ENCODE data around the gene SLC25A24.
"Not testable (repeated sequence)": the region's sequence is repeated elsewhere in the genome, so short reads cannot be mapped to it uniquely, and the experiment has no call there.

SLC25A24 gene

GRCh38 chr1:108211014-108211413 is 10.9 kb upstream of the SLC25A24 start:
- H3K4me3 ChIP-seq (ENCODE audit: low read depth, low read length), result no peak overlapping the region
- TF ChIP-seq CTCF (IDR thresholded peaks at IDR 0.05; ENCODE audit: borderline replicate concordance, insufficient read depth, low read depth, low read length), result no peak

- TF ChIP-seq CTCF (IDR thresholded peaks at IDR 0.05; ENCODE audit: borderline replicate concordance, insufficient read depth, low read depth, low read length), result no peak
- H3K4me3 ChIP-seq (ENCODE audit: low read depth, low read length), result no peak overlapping the region
Measured at GRCh38 chr1:108209456-108210108, 9.4 kb upstream of the SLC25A24 start.

GRCh38 chr1:108208724-108209446 is 8.7 kb upstream of the SLC25A24 start:
- no peak overlapping the region for H3K4me3 ChIP-seq (ENCODE audit: low read depth, low read length)
- no peak for TF ChIP-seq CTCF (IDR thresholded peaks at IDR 0.05; ENCODE audit: borderline replicate concordance, insufficient read depth, low read depth, low read length)

- H3K4me3 ChIP-seq (ENCODE audit: low read depth, low read length), result not testable (repeated sequence)
Measured at GRCh38 chr1:108203582-108203981, 3.4 kb upstream of the SLC25A24 start.

GRCh38 chr1:108201687-108202086 is 1.5 kb upstream of the SLC25A24 start:
- TF ChIP-seq CTCF (IDR thresholded peaks at IDR 0.05; ENCODE audit: borderline replicate concordance, insufficient read depth, low read depth, low read length), result no peak

GRCh38 chr1:108200687-108201051 is 526 bp upstream of the SLC25A24 start:
- no peak for TF ChIP-seq CTCF (IDR thresholded peaks at IDR 0.05; ENCODE audit: borderline replicate concordance, insufficient read depth, low read depth, low read length)
- H3K4me3 ChIP-seq (ENCODE audit: low read depth, low read length), result no peak overlapping the region

More at GRCh38 chr1:108201687-108202086, 1.5 kb upstream of the SLC25A24 start:
- no peak overlapping the region for H3K4me3 ChIP-seq (ENCODE audit: low read depth, low read length)

GRCh38 chr1:108199201-108199691 is 897 bp downstream of the SLC25A24 start:
- no peak overlapping the region for H3K4me3 ChIP-seq (ENCODE audit: low read depth, low read length)
- TF ChIP-seq CTCF (IDR thresholded peaks at IDR 0.05; ENCODE audit: borderline replicate concordance, insufficient read depth, low read depth, low read length), result no peak
